HEK293 (cell line): ENCODE measurements around the gene ULBP2.

Experiments
- SCRT1 ChIP-seq: fragments of 450-650 bp; formaldehyde crosslinking; IDR thresholded peaks from 2 replicates; pipeline ENCODE4 v1.5.1; 2016; ENCODE audit warnings: missing biosample characterization, missing genetic modification characterization, borderline replicate concordance
- TF ChIP-seq, protein P1 (sequence below): fragments of 450-650 bp; formaldehyde crosslinking; IDR thresholded peaks from 2 replicates; pipeline ENCODE4 v1.5.1; 2016; ENCODE audit warnings: missing biosample characterization, missing genetic modification characterization

- no peak for TF ChIP-seq SCRT1 (tag by site-specific recombination)
- TF ChIP-seq, protein P1, sequence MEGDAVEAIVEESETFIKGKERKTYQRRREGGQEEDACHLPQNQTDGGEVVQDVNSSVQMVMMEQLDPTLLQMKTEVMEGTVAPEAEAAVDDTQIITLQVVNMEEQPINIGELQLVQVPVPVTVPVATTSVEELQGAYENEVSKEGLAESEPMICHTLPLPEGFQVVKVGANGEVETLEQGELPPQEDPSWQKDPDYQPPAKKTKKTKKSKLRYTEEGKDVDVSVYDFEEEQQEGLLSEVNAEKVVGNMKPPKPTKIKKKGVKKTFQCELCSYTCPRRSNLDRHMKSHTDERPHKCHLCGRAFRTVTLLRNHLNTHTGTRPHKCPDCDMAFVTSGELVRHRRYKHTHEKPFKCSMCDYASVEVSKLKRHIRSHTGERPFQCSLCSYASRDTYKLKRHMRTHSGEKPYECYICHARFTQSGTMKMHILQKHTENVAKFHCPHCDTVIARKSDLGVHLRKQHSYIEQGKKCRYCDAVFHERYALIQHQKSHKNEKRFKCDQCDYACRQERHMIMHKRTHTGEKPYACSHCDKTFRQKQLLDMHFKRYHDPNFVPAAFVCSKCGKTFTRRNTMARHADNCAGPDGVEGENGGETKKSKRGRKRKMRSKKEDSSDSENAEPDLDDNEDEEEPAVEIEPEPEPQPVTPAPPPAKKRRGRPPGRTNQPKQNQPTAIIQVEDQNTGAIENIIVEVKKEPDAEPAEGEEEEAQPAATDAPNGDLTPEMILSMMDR (tag by site-specific recombination), result no peak
These were observed 28.7 kb upstream of the ULBP2 start for GRCh38 chr6:149913085-149913484.
